ENCODE data around the gene RBBP4.
A peak's percentile ranks its signal among the peaks of the same experiment; 100 is the strongest.
"Not testable (repeated sequence)": the region's sequence is repeated elsewhere in the genome, so short reads cannot be mapped to it uniquely, and the experiment has no call there.

The RBBP4 gene

GRCh38 chr1:32652244-32652962, 1.4 kb downstream of the RBBP4 start:
- H3K4me1 Mint-ChIP-seq, result peaks cover 29% of the 10 kb centered on the region
- DNase-seq (ENCODE audit: low spot score in 2 of 2) (no peak), ATAC-seq (ENCODE audit: low read depth) (no peak)
- H3K4me3 Mint-ChIP-seq, result peak overlapping the region; percentile 96
- H3K9me3 Mint-ChIP-seq, result no peaks in the 10 kb centered on the region
- H3K36me3 Mint-ChIP-seq, result peaks cover 21% of the 10 kb centered on the region
- no peaks in the 10 kb centered on the region for H3K27me3 Mint-ChIP-seq
- H3K27ac Mint-ChIP-seq, result peak overlapping the region; percentile 97

GRCh38 chr1:32659581-32659980, 8.6 kb downstream of the RBBP4 start:
- ATAC-seq (ENCODE audit: low read depth), result no peak
- H3K9me3 Mint-ChIP-seq, result no peaks in the 10 kb centered on the region
- peaks cover 22% of the 10 kb centered on the region for H3K4me1 Mint-ChIP-seq
- H3K4me3 Mint-ChIP-seq, result no peak overlapping the region
- H3K27me3 Mint-ChIP-seq, result no peaks in the 10 kb centered on the region
- no peak overlapping the region for H3K27ac Mint-ChIP-seq
- no peak for DNase-seq (ENCODE audit: low spot score in 2 of 2)
- peaks cover 42% of the 10 kb centered on the region for H3K36me3 Mint-ChIP-seq

- ATAC-seq (ENCODE audit: low read depth) (no peak), DNase-seq (ENCODE audit: low spot score in 2 of 2) (no peak)
- H3K4me1 Mint-ChIP-seq, result peaks cover 4% of the 10 kb centered on the region
- H3K27ac Mint-ChIP-seq, result no peak overlapping the region
- H3K27me3 Mint-ChIP-seq, result no peaks in the 10 kb centered on the region
- no peaks in the 10 kb centered on the region for H3K9me3 Mint-ChIP-seq
- H3K36me3 Mint-ChIP-seq, result peaks cover 22% of the 10 kb centered on the region
- H3K4me3 Mint-ChIP-seq, result no peak overlapping the region
Measured at GRCh38 chr1:32665915-32666314, 14.9 kb downstream of the RBBP4 start.

DNA sequence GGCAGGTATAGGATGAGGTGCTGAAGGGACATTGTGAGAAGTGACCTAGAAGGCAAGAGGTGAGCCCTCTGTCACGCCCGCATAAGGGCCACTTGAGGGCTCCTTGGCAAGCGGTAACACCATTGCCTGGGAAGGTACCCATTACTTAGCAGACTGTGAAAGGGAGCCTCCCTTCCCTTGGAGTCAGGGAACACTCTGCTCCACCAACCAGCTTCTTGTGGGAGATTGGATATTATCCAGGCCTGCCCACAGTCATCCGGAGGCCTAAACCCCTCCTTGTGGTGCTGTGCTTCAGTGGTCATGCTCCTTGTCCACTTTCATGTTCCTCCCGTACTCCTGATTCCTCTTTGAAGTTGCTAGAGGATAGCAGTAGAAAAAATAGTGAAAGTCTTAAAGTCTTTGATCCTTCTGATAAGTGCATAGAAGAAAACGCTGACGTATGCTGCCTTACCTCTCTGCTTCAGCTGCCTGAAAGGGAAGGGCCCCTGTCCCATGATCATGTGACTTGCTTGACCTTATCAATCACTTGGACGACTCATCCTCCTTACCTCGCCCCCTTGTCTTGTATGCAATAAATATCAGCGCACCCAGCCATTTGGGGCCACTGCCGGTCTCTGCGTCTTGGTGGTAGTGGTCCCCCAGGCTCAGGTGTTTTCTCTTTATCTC, 16.0 kb downstream of the RBBP4 start:
- no peak overlapping the region for H3K27ac Mint-ChIP-seq
- H3K9me3 Mint-ChIP-seq, result no peaks in the 10 kb centered on the region
- H3K27me3 Mint-ChIP-seq, result no peaks in the 10 kb centered on the region
- H3K4me1 Mint-ChIP-seq, result no peaks in the 10 kb centered on the region
- no peak overlapping the region for H3K4me3 Mint-ChIP-seq
- DNase-seq (ENCODE audit: low spot score in 2 of 2) (no peak), ATAC-seq (ENCODE audit: low read depth) (no peak)
- peaks cover 24% of the 10 kb centered on the region for H3K36me3 Mint-ChIP-seq

DNA sequence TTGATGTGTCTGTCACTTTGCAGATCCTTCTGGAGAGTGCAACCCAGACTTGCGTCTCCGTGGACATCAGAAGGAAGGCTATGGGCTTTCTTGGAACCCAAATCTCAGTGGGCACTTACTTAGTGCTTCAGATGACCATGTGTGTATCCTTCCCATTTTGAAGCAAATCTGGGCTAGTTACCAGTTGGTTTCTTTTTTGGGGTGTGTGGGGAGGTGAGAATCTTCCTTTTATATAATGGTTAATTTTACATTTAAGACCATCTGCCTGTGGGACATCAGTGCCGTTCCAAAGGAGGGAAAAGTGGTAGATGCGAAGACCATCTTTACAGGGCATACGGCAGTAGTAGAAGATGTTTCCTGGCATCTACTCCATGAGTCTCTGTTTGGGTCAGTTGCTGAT, 17.7 kb downstream of the RBBP4 start:
- not testable (repeated sequence) for H3K4me3 Mint-ChIP-seq; ATAC-seq (ENCODE audit: low read depth); H3K4me1 Mint-ChIP-seq; H3K9me3 Mint-ChIP-seq; H3K27me3 Mint-ChIP-seq; H3K27ac Mint-ChIP-seq; DNase-seq (ENCODE audit: low spot score in 2 of 2)
- H3K36me3 Mint-ChIP-seq, result peaks cover 36% of the 10 kb centered on the region

- DNase-seq (ENCODE audit: low spot score in 2 of 2) (no peak), ATAC-seq (ENCODE audit: low read depth) (no peak)
- Mint-ChIP-seq H3K4me3 (no peak overlapping the region), H3K9me3 (no peaks in the 10 kb centered on the region), H3K36me3 (peaks cover 35% of the 10 kb centered on the region), H3K27ac (no peak overlapping the region), H3K27me3 (no peaks in the 10 kb centered on the region), H3K4me1 (no peaks in the 10 kb centered on the region)
Measured at GRCh38 chr1:32676945-32677344, 25.9 kb downstream of the RBBP4 start.

- H3K27me3 Mint-ChIP-seq; DNase-seq (ENCODE audit: low spot score in 2 of 2): not testable (repeated sequence)
Measured at GRCh38 chr1:32679993-32680392, 29.0 kb downstream of the RBBP4 start.

DNA sequence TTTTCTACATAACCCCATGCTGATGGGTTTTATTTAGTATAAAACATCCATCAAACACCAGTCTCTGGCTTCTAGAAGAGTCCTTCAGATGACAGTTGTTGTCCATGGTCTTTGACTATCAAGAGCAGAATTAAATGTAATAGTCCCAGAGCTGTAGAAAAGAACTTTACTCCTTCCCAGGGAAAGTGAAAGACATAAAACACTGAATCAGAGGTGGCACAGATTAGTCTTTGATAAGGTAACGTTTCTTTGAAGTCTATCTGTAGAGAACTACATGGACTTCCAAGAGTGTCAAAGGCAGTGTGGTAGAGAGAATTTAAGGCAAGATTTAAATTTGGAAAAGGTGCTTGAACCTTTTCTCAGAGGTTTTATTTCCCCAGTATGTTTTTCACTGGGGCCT, 29.6 kb downstream of the RBBP4 start:
- Mint-ChIP-seq H3K27ac (peak overlapping the region; percentile 82), H3K36me3 (peaks cover 25% of the 10 kb centered on the region), H3K27me3 (no peaks in the 10 kb centered on the region), H3K4me1 (no peaks in the 10 kb centered on the region), H3K9me3 (no peaks in the 10 kb centered on the region), H3K4me3 (no peak overlapping the region)
- DNase-seq (ENCODE audit: low spot score in 2 of 2), result no peak
- ATAC-seq (ENCODE audit: low read depth), result no peak

More at GRCh38 chr1:32679993-32680392, 29.0 kb downstream of the RBBP4 start:
- not testable (repeated sequence) for H3K4me1 Mint-ChIP-seq; H3K27ac Mint-ChIP-seq; H3K4me3 Mint-ChIP-seq; H3K9me3 Mint-ChIP-seq; ATAC-seq (ENCODE audit: low read depth)
- peaks cover 25% of the 10 kb centered on the region for H3K36me3 Mint-ChIP-seq

- Mint-ChIP-seq H3K4me3 (no peak overlapping the region), H3K36me3 (peaks cover 27% of the 10 kb centered on the region), H3K4me1 (no peaks in the 10 kb centered on the region)
Measured at GRCh38 chr1:32681509-32681908, 30.5 kb downstream of the RBBP4 start.

DNA sequence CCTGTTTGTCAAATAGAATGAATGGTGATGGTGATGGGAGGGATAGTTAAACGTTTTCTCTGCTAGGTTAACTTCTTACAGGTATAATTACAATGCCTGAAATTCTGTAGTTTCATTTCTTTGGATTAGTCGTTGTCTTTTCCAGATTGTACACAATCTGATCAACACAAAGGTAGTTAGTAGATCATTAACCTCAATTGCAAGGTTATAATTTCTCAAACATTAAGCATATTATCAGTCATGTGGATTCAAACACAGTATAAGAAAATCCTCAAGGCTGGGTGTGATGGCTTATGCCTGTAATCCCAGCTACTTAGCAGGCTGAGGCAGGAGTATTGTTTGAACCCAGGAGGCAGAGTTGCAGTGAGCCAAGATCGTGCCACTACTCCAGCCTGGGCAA, 31.0 kb downstream of the RBBP4 start:
- Mint-ChIP-seq H3K27ac (no peak overlapping the region), H3K36me3 (peaks cover 27% of the 10 kb centered on the region), H3K9me3 (no peaks in the 10 kb centered on the region), H3K4me3 (no peak overlapping the region), H3K27me3 (no peaks in the 10 kb centered on the region), H3K4me1 (no peaks in the 10 kb centered on the region)
- DNase-seq (ENCODE audit: low spot score in 2 of 2) (no peak), ATAC-seq (ENCODE audit: low read depth) (no peak)

More at GRCh38 chr1:32681509-32681908, 30.5 kb downstream of the RBBP4 start:
- H3K9me3 Mint-ChIP-seq, result no peaks in the 10 kb centered on the region
- DNase-seq (ENCODE audit: low spot score in 2 of 2) (no peak), ATAC-seq (ENCODE audit: low read depth) (no peak)
- no peaks in the 10 kb centered on the region for H3K27me3 Mint-ChIP-seq
- H3K27ac Mint-ChIP-seq, result no peak overlapping the region

- no peaks in the 10 kb centered on the region for H3K4me1 Mint-ChIP-seq
- no peak overlapping the region for H3K27ac Mint-ChIP-seq
- ATAC-seq (ENCODE audit: low read depth) (no peak), DNase-seq (ENCODE audit: low spot score in 2 of 2) (no peak)
- H3K4me3 Mint-ChIP-seq, result no peak overlapping the region
- H3K36me3 Mint-ChIP-seq, result peaks cover 22% of the 10 kb centered on the region
- H3K9me3 Mint-ChIP-seq, result no peaks in the 10 kb centered on the region
- no peaks in the 10 kb centered on the region for H3K27me3 Mint-ChIP-seq
Measured at GRCh38 chr1:32683397-32683796, 32.4 kb downstream of the RBBP4 start.

DNA sequence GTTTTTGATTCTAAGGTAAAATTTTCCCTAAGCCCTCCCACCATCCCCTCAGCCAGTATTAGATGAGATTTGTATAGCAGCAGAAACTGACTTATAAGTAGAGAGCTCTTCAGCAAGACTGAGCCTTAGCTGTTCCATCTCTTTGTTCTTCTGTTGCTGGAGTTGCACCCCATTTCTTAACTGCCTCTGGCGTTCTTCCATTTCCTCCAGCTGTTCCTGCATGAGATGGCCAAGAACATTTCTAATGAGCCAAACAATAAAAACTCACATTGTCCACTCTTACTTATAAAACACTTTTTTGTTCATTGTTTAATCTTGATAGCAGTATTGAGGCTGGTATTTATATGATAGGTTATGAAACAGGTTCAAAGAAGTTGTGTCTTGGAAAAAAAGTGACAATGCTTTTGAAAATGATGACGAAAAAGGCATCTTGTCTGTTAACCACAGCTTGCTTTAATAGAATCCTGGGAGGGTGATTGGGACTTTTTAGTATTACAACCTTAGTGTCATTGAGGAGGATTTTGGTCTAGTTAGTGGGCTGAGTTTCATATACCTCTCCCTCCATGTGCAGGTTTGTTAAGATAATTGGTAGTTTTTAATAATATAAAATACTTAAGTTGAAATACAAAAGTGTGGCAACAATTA, 33.3 kb downstream of the RBBP4 start:
- Mint-ChIP-seq H3K9me3 (no peaks in the 10 kb centered on the region), H3K27ac (no peak overlapping the region), H3K4me3 (no peak overlapping the region), H3K27me3 (no peaks in the 10 kb centered on the region), H3K36me3 (peaks cover 22% of the 10 kb centered on the region), H3K4me1 (no peaks in the 10 kb centered on the region)
- DNase-seq (ENCODE audit: low spot score in 2 of 2) (no peak), ATAC-seq (ENCODE audit: low read depth) (no peak)

GRCh38 chr1:32685498-32685897, 34.5 kb downstream of the RBBP4 start:
- H3K27ac Mint-ChIP-seq, result no peak overlapping the region
- ATAC-seq (ENCODE audit: low read depth), result no peak
- H3K4me1 Mint-ChIP-seq, result no peaks in the 10 kb centered on the region
- no peaks in the 10 kb centered on the region for H3K27me3 Mint-ChIP-seq
- no peak overlapping the region for H3K4me3 Mint-ChIP-seq
- no peaks in the 10 kb centered on the region for H3K9me3 Mint-ChIP-seq
- DNase-seq (ENCODE audit: low spot score in 2 of 2), result no peak
- H3K36me3 Mint-ChIP-seq, result peaks cover 19% of the 10 kb centered on the region

- no peaks in the 10 kb centered on the region for H3K4me1 Mint-ChIP-seq
- no peak for ATAC-seq (ENCODE audit: low read depth)
- H3K36me3 Mint-ChIP-seq, result peaks cover 14% of the 10 kb centered on the region
- H3K9me3 Mint-ChIP-seq, result no peaks in the 10 kb centered on the region
- H3K27me3 Mint-ChIP-seq, result no peaks in the 10 kb centered on the region
- H3K27ac Mint-ChIP-seq, result no peak overlapping the region
- DNase-seq (ENCODE audit: low spot score in 2 of 2), result no peak
- no peak overlapping the region for H3K4me3 Mint-ChIP-seq
Measured at GRCh38 chr1:32686387-32686786, 35.4 kb downstream of the RBBP4 start.

Measured in memory B cell (primary cell).